GM10266 (cell line): ENCODE measurements around the gene HAGH.

Source experiments
- DNase-seq: peaks from one replicate; pipeline ENCODE4 v3.0.0; 2012; ENCODE audit errors: extremely low spot score
- CTCF ChIP-seq: IDR thresholded peaks from 2 replicates; pipeline ENCODE4 v1.5.1; 2012; ENCODE audit warnings: mild to moderate bottlenecking, low read depth; ENCODE audit not compliant: control insufficient read depth, insufficient read depth; ENCODE audit errors: missing control alignments

Gene HAGH

DNA sequence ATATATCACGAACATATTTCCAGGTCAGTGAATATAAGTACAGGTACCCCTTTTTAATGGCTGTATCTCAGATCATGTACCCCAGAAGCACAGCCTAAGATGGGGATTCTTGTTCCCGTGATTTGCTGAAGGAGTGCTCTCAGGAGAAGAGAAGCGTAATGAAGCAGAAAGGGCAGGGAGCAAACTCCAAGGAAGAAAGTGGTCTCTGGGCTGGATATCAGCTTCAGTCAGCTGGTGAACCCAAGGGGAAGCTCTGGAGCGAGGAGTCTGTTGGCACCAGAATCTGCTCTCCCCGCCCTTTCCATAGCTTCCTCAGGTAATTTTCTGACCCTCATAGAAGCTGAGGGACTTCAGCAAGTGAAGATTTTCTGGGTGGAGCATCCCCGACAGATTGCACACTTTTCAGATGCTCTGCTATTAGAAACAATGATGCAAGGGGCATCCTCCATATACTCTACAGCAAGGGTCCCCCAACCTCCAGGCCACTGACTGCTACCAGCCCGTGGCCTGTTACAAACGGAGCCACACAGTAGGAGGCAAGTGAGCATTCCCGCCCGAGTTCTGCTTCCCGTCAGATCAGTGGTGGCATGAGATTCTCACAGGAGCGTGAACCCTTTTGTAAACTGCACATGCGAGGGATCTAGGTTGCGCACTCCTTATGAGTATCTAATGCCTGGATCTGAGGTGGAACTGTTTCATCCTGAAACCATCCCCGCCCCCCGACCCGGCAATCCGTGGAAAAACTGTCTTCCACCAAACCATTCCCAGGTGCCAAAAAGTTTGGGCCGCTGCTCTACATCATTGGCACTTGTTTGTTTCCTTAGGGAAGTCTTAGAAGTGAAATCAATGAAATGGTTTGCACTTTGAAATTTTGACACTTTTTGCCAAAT lies 4.8 kb upstream of the HAGH start:
- DNase-seq, result no peak
- TF ChIP-seq CTCF, result no peak

DNA sequence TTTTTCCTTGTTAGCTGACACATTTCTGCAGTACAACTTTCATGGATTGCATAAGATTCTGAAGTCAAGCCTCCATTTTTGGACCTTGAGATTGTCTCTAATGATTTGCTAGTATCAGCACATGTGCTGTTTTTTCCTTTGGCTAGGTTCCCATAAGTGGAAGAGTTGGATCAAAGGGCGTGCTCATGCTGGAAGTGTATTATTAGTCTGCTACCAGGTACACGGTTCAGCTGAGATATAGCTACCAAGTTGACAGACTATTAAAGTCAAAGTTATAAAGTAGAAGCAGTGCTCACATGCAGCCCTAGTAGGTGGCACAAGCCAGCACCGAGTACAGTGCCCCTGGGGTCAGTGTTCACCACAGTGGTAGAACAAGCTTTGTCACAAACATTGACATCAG lies 3.6 kb upstream of the HAGH start:
- DNase-seq, result no peak

GRCh38 chr16:1828645-1829410 lies 2.2 kb upstream of the HAGH start:
- TF ChIP-seq CTCF, result no peak
- no peak for DNase-seq

More for the DNA sequence above, 3.6 kb upstream of the HAGH start:
- no peak for TF ChIP-seq CTCF

- DNase-seq, result peak; percentile 94
- TF ChIP-seq CTCF, result no peak
These were observed 548 bp downstream of the HAGH start for GRCh38 chr16:1825864-1826690.

DNA sequence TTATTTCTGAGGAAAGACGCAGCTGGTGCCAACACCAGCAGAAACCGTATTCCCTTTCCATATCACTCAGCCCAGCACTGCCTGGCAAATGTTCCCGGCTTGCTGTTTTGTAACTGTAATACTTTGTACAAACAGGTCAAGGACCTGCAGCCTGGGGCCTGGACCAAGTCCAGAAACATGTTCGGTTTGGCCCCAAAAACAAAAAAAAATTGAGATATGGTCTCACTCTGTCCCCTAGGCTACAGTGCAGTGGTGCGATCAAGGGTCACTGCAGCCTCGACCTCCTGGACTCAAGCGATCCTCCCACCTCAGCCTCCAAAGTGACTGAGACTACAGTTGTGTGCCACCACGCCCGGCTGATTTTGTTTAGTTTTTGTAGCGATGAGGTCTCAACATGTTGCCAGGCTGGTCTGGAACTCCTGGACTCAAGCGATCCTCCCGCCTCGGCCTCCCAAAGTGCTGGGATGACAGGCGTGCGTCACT lies 1.2 kb downstream of the HAGH start:
- DNase-seq, result no peak
- TF ChIP-seq CTCF, result no peak

GRCh38 chr16:1823821-1824220 lies 2.8 kb downstream of the HAGH start:
- peak; percentile 28 for TF ChIP-seq CTCF
- no peak for DNase-seq
